ENCODE measurements around the gene FAM3C.
"Not testable (repeated sequence)": the region's sequence is repeated elsewhere in the genome, so short reads cannot be mapped to it uniquely, and the experiment has no call there.

The FAM3C gene, protein sequence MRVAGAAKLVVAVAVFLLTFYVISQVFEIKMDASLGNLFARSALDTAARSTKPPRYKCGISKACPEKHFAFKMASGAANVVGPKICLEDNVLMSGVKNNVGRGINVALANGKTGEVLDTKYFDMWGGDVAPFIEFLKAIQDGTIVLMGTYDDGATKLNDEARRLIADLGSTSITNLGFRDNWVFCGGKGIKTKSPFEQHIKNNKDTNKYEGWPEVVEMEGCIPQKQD

DNA sequence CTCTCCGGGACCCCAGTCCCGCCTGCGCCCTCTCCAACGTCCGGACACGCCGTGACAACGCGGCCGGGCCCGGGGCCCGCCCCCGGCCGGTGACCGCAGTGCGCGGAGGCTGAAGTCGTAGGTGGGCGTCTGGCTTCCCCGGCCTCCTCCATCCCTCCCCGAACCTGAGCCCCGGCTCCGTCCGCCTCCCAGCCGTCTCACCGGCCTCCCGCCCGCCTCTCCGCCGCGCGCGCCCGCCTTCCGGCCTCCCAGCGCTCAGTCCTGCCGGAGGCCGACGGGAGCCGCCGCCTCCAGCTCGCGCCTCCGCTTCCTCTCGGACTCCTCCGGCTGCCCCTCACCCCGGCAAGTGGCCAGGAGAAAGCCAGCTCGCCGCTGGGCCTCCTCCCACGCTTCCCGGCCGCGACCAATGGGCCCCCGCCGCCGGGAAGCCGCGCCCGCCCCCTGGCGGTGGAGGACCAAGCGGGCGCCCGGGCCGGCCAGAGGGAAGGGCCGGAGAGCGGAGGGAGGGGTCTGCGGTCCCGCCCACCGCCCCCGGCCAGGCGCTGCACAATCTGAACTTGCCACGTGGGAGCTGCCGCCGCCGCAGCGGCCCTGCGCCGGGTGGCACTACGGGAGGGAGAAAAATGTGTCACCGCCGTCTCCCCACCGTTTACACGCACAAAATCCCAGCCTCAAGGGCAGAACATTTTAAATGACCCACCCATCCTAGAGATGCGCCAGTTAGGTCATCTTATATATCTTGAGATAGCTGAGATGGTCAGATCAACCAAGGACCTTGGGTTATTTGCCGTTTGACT, at the start of gene FAM3C:
FAM3C (minus strand) TSS at position 348 of the 797 bp plus-strand sequence. CDS start 13,339 bp downstream, outside the sequence.
- DNase-seq: peak; percentile 89

DNA sequence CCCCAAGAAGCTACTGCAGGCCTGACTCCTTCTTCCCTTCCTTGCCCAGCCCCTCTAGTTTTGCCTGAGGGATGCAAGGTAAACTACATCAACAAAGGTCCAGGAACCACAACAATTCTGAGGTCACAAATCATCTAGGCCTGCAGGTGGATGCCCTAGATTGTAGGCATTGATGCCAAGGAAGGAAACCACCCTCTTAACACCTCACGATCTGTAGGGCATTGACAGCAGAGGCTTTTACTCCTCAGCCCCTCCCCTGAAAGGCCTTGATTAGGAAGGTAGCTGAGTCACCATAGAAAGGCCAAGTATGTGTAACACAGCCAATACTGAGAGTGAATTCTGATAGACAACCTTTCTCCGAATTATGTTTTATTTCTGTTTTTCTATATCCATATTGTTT, 46.7 kb upstream of the FAM3C start:
- DNase-seq: no peak

DNA sequence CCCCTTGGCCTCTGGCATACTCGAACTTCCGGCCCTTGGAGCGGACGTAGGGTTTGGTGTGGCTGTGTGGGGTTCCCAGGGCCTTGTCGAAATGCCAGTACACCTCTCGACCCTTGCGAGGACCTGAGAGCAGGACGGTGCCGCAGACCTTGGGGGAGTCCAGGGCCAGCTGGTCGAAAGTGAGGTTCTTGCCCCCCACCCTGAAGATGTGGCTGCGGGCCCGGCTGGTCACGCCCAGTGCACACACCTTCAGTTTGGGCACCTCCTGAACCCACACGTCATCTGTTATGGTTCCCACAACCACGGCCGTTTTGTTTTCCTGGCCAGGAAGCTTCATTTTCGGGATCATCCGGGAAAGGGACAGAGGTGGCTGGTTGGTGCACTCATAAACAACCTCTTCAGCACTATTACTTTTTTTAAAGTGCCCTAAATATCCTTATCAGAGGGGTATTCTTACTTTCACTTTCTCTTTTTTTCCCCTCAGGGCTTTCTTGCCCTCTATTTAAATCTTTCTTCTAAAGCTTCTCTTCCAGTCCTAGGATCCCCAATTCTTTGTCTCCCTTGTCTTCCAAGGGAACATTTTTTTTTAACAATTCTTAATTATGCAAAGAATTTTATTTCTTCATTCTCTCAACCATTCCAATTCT, 44.9 kb upstream of the FAM3C start:
- DNase-seq: no peak

DNA sequence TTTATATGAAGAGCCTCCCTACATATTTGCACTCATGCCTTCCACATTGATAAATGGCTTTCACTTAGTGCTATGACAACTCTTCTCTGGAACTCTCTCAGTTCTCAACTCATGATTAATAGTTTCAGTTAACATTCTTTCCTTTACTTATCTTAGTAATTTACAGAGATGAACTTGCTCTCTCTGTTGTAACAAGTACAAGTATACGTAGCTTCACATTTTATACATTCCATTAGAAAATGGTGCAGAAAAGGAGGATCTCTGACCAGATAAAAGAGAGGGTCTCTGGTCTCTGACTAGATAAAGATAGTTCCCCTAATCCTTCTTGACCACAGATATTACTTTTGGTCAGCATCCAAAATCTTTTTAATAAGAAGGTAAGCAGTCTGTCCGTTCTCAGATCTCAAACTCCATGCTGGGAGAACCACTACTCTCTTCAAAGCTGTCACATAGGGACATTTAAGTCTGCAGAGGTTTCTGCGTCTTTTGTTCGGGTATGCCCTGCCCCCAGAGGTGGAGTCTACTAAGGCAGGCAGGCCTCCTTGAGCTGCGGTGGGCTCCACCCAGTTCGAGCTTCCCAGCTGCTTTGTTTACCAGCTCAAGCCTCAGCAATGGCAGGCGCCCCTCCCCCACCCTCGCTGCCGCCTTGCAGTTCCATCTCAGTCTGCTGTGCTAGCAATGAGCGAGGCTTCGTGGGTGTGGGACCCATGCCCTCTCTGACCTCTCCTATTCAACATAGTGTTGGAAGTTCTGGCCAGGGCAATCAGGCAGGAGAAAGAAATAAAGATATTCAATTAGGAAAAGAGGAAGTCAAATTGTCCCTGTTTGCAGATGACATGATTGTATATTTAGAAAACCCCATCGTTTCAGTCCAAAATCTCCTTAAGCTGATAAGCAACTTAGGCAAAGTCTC, 42.2 kb upstream of the FAM3C start:
- peak; percentile 78 for DNase-seq

DNA sequence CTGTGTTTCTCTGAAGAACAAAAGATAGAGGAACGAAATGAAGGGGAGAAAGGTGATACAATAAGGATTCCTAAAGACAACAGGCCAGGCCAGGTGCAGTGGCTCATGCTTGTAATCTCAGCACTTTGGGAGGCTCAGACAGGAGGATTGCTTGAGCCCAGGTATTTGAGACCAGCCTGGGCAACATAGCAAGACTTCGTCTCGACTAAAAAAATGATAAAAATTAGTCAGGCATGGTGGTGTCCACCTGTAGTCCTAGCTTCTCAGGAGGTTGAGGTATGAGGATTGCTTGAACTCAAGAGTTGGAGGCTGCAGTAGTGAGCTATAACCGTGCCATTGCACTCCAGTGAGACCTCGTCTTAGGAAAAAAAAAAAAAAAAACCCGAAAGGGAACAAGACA, 41.4 kb upstream of the FAM3C start:
- DNase-seq: no peak

DNA sequence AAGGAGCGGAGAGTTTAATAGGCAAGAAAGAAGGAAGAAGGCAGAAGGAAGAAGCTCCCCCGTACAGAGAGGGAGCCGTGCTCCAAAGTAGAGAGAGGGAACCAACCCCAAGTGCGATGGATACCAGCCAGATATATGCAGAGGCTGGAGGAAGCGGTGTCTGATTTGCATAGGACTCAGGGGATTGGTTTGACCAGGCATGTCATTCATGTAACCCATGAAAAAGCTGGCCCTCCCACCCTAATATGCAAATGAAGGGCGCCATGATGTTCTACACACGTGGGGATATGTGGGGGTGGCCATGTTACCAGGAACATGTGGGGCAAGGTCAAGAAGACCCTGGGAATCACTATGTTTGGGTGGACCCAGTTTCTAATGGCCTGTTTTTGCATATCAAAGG, 40.6 kb upstream of the FAM3C start:
- DNase-seq: no peak

DNA sequence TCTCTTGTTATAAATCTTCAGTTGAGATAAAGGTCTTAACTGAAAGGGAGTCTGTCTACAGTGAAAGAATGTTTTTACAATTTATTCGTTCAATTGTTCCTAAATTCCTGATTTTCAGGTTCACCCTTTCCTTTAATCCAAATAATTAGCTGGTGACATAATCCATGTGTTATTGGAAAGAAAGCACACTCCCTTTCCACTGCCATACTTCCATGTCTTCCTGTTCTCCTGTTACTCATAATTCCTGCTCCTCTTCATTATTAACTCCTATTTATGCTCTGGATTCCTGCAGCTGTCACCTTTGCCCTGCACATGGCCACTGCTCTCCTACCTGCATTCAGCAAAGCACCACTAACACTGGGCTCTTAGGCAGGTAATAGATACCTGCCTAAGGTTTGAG, 40.0 kb upstream of the FAM3C start:
- DNase-seq: no peak

DNA sequence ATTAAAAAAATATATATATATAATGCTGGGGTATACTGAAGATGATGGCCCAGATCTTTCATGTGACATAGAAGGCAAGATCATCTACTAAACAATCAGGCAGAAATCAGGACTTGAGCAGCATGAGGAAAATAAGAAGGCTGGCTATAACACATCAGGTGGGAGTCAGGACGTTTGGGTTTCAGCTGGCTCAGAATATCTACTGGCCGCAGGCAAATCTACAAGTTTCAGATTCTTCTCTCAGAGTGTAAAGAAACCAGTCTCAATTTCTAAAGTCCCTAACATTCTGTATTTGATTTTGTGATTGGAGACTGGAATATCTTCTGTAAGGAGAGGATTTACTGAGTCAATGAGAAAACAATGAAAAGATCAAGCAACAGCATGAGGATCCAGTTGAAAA, 37.7 kb upstream of the FAM3C start:
- DNase-seq: no peak

DNA sequence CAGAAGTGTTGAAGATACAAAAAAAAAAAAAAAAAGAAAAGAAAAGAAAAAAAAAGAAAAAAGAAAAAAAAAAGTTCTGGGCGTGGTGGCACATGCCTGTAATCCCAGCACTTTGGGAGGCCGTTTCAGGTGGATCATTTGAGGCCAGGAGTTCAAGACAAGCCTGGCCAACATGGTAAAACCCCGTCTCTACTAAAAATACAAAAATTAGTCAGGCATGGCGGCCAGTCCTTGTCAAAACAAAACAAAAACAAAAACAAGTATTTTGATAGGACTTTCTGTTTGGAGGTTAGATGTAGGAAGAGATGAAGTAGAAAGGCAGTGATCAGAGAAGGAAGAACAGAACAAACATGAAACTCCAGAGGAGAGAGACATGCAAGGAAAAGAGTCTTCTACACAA, 36.4 kb upstream of the FAM3C start:
- DNase-seq: not testable (repeated sequence)

DNA sequence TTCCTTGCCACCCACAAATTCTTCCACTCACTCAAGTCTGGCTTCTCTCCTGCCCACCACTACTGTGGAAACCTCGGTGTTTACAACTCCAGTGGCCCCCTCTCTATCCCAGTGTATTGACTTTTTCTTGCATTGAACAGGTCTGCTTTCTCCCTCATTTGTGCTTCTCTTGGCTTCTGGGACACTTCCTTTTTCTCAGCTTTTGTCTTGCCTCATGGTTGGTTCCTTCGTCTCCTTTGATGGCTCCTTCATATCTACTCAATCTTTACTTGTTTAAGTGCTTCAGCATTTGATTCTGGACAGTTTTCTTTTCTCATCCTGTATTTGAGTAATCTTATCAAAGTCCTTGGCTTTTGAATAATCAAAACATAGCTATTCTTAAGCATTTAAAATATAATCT, 35.9 kb upstream of the FAM3C start:
- no peak for DNase-seq

DNA sequence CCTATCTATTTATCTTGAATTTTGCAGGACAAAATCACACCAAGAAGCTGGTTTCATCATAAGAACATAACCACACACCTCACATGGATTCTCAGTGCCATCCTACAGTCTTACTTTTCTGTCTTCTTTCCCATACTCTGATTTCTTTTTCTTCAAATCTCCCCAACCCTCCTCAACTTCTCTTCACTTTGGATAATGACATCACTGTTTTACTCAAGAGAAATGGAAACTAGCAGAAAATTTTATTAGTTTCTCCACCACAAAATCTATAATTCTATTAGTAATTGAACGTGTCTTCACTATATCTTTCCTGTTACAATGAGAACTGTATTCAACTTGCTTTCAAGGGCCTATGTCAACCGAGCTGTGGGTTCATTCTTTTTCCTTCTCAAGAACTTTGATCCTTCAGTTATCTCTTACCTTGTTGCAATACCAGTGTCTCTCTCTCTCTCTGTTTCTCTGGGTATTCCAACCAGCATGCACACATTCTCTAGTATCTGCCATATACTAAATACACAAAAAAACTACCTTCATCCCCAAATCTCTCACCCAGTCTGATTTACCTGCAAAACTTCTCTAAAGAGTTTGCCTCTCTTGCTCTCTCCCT, 35.4 kb upstream of the FAM3C start:
- DNase-seq: no peak

DNA sequence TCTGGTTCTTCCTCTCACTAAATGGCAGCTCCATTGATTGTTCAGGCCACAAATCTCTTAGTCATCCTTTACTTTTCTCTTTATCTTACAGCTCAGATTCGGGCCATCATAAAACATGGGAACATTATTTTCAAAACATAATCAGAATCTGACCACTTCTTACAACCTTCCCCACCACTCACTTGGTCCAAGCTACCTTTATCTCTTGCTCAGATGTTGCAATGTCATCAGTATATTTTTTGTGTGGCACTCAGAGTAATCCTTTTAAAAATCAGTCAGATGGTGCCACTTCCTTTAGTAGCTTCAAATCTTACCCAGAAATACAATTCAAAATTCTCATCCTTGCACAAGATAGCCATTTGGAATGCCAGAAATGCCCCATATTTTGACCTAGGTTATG, 34.5 kb upstream of the FAM3C start:
- DNase-seq: no peak

DNA sequence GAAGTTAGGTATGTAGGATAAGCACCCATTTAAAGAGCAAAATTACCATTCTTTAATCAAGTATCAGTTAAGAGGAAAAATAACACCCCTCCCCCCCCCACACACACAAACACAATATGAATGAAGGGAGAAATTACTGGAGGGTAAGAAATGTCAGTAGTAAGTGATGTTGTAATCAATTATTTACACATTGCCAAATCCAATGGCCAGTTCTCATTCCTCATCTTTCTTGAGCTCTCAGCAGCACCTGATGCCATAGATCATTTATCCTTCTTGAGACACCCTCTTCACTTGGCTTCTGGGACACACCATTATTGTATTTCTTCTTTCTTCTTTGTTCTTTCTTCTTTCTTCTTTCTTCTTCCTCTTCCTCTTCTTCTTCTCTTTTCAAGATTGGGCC, 33.7 kb upstream of the FAM3C start:
- no peak for DNase-seq

DNA sequence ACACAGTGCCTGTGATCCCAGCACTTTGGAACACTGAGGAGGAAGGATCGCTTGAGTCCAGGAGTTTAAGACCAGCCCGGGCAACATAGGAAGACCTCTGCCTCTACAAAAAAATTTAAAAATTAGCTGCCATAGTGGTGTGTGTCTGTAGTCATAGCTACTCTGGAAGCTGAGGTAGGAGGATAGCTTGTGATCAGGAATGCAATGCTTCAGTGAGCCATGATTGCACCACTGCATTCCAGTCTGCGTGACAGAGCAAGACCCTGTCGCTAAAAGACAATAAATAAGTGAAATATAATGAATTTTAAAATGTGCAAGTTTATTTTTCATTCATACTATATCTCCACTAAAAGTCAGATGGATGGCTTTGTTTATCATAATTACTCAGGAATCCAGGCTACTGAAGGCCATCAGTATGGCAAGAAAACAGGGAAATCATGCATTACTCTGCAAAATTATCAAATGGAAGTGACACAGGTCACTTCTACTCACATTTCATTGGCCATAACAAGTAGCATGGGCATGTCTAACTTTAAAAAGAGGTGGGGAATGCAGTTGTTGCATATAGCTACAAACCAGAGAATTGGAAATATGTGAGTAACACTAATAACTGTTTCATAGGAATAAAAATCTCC, 32.9 kb upstream of the FAM3C start:
- no peak for DNase-seq

DNA sequence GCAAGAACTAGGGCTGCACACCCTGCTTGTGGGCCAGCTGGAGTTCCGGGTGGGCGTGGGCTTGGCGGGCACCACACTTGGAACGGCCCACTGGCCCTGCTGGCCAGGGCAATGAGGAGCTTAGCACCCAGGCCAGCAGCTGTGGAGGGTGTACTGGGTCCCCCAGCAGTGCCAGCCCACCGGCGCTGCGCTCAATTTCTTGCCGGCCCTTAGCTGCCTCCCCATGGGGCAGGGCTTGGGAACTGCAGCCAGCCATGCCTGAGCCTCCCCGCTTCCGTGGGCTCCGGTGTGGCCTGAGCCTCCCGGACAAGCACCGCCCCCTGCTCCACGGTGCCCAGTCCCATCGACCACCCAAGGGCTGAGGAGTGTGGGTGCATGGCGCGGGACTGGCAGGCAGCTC, 25.6 kb upstream of the FAM3C start:
- not testable (repeated sequence) for DNase-seq

DNA sequence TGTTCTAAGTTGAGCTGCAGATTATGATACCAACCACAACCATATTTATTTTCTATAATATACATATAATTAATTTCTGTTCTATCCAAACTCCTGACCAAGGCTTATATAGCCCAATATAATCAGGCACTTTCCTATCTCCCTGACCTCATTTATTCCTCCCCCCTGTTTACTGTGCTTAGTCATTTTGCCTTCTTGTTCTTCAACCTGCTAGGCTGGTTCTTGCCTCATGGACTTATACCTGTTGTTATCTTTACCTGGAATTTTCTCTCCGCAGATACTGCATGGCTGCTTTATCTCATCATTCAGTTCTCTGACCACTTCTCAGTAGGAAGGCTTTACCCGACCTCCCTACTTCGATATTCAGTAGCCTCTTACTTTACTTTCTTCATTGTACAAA, 24.9 kb upstream of the FAM3C start:
- no peak for DNase-seq

DNA sequence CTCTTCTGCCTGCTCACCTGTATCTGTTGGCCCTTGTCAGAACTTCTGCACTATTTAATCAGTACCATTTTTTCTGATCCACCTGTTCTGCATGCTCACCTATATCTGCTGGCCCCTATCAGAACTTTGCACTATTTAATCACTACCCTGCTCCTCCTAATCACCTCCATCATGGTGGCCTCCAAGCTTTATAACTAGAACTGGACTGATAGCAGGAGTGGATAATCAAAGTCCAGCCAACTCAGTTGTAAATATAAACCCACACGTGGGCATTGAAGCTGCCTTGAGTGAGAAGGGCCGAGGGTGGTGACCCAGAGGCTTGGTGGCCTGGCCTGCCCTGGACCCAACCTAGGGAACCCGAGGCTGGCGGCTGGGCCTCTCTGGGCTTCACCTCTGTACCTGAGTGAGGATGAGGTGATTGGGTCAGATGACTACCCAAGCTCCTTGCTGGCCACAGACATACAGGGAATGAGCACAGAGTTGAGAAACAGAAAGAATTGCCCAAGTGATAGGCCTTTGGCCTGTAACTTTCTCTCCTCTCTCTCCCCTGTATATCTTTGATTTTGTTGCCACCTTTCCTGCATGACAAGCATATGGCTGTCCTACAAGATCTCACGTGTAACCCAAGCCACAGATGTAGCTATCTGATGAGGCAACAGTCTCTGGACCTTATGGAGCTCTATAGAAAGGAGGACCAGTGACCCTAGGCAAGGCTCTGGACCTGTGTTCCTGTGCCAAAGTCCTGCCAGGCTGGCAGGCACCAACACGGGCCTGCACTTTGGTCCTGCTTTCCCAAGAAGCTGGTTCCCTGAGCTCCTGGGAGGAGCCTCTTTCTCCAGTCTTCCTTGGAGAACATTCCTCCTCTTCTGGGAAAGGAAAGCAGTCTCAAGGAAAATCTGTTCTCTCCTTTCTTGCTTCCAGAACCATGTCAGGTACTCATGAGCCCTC, 23.4 kb upstream of the FAM3C start:
- no peak for DNase-seq

DNA sequence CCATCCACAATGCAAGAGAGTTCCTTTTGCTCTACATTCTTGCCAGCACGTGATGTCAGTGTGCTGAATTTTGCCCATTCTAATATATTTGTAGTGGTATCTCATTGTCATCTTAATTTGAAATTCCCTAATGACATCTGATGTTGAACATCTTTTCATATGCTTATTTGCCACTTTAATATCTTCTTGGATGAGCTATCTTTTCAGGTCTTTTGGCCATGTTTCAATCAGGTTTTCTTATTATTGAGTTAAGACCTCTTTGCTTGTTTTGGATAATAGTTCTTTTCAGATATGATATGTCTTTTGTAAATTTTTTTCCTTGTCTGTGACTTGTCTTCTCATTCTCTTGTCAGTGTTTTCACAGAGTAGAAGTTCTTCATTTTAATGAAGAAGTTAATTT, 20.4 kb upstream of the FAM3C start:
- no peak for DNase-seq

DNA sequence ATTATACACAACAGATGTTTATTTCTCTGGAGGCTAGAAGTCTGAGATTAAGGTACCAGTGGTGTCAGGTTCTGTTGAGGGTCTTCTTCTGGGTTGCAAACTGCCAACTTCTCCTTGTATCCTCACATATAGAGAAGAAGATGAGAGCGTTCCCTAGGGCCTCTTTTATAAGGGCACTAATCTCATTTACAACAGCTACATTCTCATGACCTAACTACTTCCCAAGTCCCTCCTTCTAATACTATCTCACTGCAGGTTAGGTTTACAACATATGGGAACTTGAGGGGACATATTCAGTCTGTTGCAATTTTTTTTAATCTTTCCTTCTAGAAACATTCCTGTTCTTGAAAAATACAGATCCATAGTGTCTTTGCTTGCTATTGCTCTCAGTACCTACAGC, 18.3 kb upstream of the FAM3C start:
- DNase-seq: no peak

DNA sequence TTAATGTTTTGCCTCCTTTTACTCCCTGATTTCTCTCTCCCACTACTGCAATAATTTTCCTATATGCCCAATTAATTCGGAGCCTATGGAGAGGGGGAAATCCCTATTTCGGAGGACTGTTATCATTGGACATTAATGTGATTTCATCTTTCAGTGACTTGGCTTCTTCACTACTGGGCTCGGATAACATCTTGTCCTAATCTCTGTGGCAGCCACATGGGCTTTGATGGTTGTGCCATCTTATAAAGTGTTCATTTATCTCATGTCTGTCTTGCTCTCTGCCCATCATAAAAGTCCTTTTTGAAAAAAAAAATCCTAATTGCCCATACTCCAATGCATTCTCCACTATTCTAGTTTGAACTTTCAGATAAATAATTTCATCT, 15.5 kb upstream of the FAM3C start:
- no peak for DNase-seq

Data from stimulated activated CD8-positive, alpha-beta memory T cell treated with anti-CD3 and anti-CD28 coated beads, Interleukin-4, amount 100 ng/mL, for 48 hours (primary cell).